K562 (cell line): Measurements from ENCODE around the gene MEGF11. TPM values are rescaled to one million over a fixed set of nuclear protein-coding genes. Genes with fewer than 3 reads are reported as not detected.

Experiments used
- ATAC-seq: fragments of 200-7000 bp; cut with Tn5 transposase; 3 replicates; pipeline ENCODE4 v1.9.1; 2020; ENCODE audit warnings: moderate library complexity
- BruUV-seq: library from RNA; stranded (reverse); fragments of 400-500 nt; replicated peaks from 2 replicates; lab custom pipeline; 2021; lab: Mats Ljungman, UMichigan
- CTCF ChIA-PET: fragments of 300-600 bp; formaldehyde crosslinking; extraction: SDS; loops from one replicate; lab custom pipeline; 2021; ENCODE audit warnings: low intra/inter-chr PET ratio; lab: Yijun Ruan, JAX
- POLR2A ChIA-PET: fragments of 300-600, 350-650 bp; sonication (Branson Sonifier 250); formaldehyde crosslinking; extraction: SDS; loops from one replicate; lab custom pipeline; 2021; ENCODE audit warnings: antibody characterized with exemption, inconsistent platforms; lab: Yijun Ruan, JAX
- DNase-seq, 4 experiments: peaks; one replicate each; pipeline versions ENCODE4 v3.0.0 to v3.0.0-alpha.2; 2011 to 2018; ENCODE audit warnings: low spot score in 3 of 4, mixed read lengths in 3 of 4; ENCODE audit errors: extremely low read depth in 1 of 4
- FAIRE-seq: peaks from 2 replicates; lab custom pipeline; 2011; peaks lifted over from hg19 to GRCh38; lab: Jason Lieb, UNC
- H2AFZ ChIP-seq: 2 replicates; pipeline ENCODE4 v1.6.0; 2011; ENCODE audit warnings: low read depth, low read length, control low read depth, inconsistent platforms
- H3K27ac ChIP-seq: fragments of 200-600 bp; 3 replicates; pipeline ENCODE4 v1.8.0; 2011; ENCODE audit warnings: low read depth, mild to moderate bottlenecking, control low read depth, inconsistent platforms, low read length, moderate library complexity, mixed read lengths; ENCODE audit errors: extremely low read depth
- H3K27me3 ChIP-seq, 2 experiments: fragments of 300-600 bp in 1 of 2; 2 replicates in 1 of 2; 3 replicates in 1 of 2; pipeline versions ENCODE4 v1.6.0 to v1.8.0; 2011; ENCODE audit warnings: inconsistent platforms in 2 of 2, low read length in 2 of 2, mild to moderate bottlenecking in 1 of 2, mixed read lengths in 1 of 2, moderate library complexity in 1 of 2; ENCODE audit not compliant: control insufficient read depth in 2 of 2, insufficient read depth in 2 of 2
- H3K36me3 ChIP-seq: fragments of 300-600 bp; 3 replicates; pipeline ENCODE4 v1.8.0; 2011; ENCODE audit warnings: mild to moderate bottlenecking, low read length, inconsistent platforms; ENCODE audit not compliant: control insufficient read depth, insufficient read depth
- H3K4me1 ChIP-seq, 2 experiments: fragments of 200-600 bp in 1 of 2; replicated peaks in 1 of 2; 2 replicates in 1 of 2; 3 replicates in 1 of 2; pipeline versions ENCODE4 v1.5.1 to v1.8.0; 2011; ENCODE audit warnings: inconsistent platforms in 2 of 2, low read length in 2 of 2, mild to moderate bottlenecking in 1 of 2, mixed read lengths in 1 of 2, moderate library complexity in 1 of 2; ENCODE audit not compliant: control insufficient read depth in 2 of 2, insufficient read depth in 2 of 2
- H3K4me2 ChIP-seq: 2 replicates; pipeline ENCODE4 v1.6.1; 2011; ENCODE audit warnings: low read length, control low read depth, inconsistent platforms, mixed read lengths; ENCODE audit not compliant: insufficient read depth
- H3K4me3 ChIP-seq: fragments of 200-600 bp; sonication (generic), shearing (Covaris generic); 2 replicates; pipeline ENCODE4 v1.5.1; 2016; ENCODE audit warnings: control low read depth, inconsistent platforms
- H3K79me2 ChIP-seq: fragments of 200-600 bp; 3 replicates; pipeline ENCODE4 v1.8.0; 2011; ENCODE audit warnings: low read length, inconsistent platforms; ENCODE audit not compliant: control insufficient read depth, insufficient read depth
- H3K9ac ChIP-seq, 2 experiments: 2 replicates each; pipeline versions ENCODE4 v1.6.0 to v1.6.1; 2011; ENCODE audit warnings: low read depth in 2 of 2, low read length in 2 of 2, control low read depth in 1 of 2, inconsistent platforms in 1 of 2, mild to moderate bottlenecking in 1 of 2, mixed read lengths in 1 of 2; ENCODE audit not compliant: insufficient read depth in 1 of 2
- H3K9me1 ChIP-seq: one replicate; pipeline ENCODE4 v1.6.0; 2011; ENCODE audit warnings: inconsistent platforms, mild to moderate bottlenecking, low read length, moderate library complexity; ENCODE audit not compliant: control insufficient read depth, insufficient read depth
- H3K9me3 ChIP-seq: replicated peaks from 2 replicates; pipeline ENCODE4 v1.5.1; 2011; ENCODE audit warnings: low read depth, low read length, inconsistent platforms; ENCODE audit not compliant: control insufficient read depth, insufficient read depth
- H4K20me1 ChIP-seq: replicated peaks from 2 replicates; pipeline ENCODE4 v1.6.1; 2011; ENCODE audit warnings: low read length, inconsistent platforms, mixed read lengths; ENCODE audit not compliant: control insufficient read depth, insufficient read depth
- BCOR ChIP-seq: fragments of 450-650 bp; IDR thresholded peaks from 2 replicates; pipeline ENCODE4 v1.6.1; 2016
- HSF4 ChIP-seq: fragments of 250-450 bp; sonication (Bioruptor Pico); IDR thresholded peaks from 2 replicates; pipeline ENCODE4 v2.1.2; 2022; ENCODE audit warnings: mild to moderate bottlenecking, moderate library complexity, borderline replicate concordance
- KDM1A ChIP-seq, 2 experiments: fragments of 450-650 bp; IDR thresholded peaks; 2 replicates each; pipeline ENCODE4 v1.6.1; 2016; ENCODE audit warnings: mild to moderate bottlenecking in 2 of 2
- PATZ1 ChIP-seq: fragments of 250-450 bp; sonication (Bioruptor Pico); IDR thresholded peaks from 2 replicates; pipeline ENCODE4 v1.5.0; 2020; ENCODE audit warnings: mild to moderate bottlenecking, borderline replicate concordance
- RBM25 ChIP-seq: fragments of 200-400 bp; formaldehyde crosslinking; IDR thresholded peaks from 2 replicates; pipeline ENCODE4 v1.6.1; 2018; ENCODE audit warnings: low read length, low read depth, moderate library complexity; ENCODE audit not compliant: severe bottlenecking
- USF1 ChIP-seq: sonication (generic); formaldehyde crosslinking; IDR thresholded peaks from 2 replicates; pipeline ENCODE4 v1.9.0; 2022; ENCODE audit warnings: mild to moderate bottlenecking, missing genetic modification reagents
- ZFP36 ChIP-seq: fragments of 150-350 bp; IDR thresholded peaks from 2 replicates; pipeline ENCODE4 v1.6.1; 2018; ENCODE audit warnings: low read length, low read depth; ENCODE audit not compliant: partially characterized antibody
- WGBS: fragments of 100-300 bp; shearing (Covaris generic); methylation state at CpG from one replicate; pipeline ENCODE4 v1.1.6; 2016; ENCODE audit warnings: low coverage, mixed read lengths; ENCODE audit not compliant: insufficient coverage; ENCODE audit errors: missing lambda C conversion rate; 5-methylcytosine and 5-hydroxymethylcytosine counted together
- in situ Hi-C: fragments of 300-500 bp; cut with MboI; formaldehyde crosslinking; loops from 4 replicates; pipeline ENCODE4 v1.15.0; 2018; ENCODE audit warnings: inconsistent platforms, mixed read lengths
- intact Hi-C: fragments of 100-400 bp; cut with micrococcal nuclease; formaldehyde crosslinking; loops from 2 replicates; pipeline ENCODE4 v1.14.2; 2022
- polyA plus RNA-seq, 8 experiments: library from polyadenylated mRNA; depleted of rRNA in 4 of 8; stranded (reverse) in 5 of 8; unstranded in 3 of 8; fragments of >200 nt; fragmentation: Nextera tagmentation in 2 of 8; fragmentation: Illumina TruSeq in 1 of 8; extraction: Ambion mirVana in 2 of 8; extraction: Trizol in 1 of 8; gene quantifications; 2 replicates each; pipeline versions ENCODE4 v1.2.1 to v1.2.3, GENCODE V29; 2011 to 2014; ENCODE audit warnings: inconsistent platforms in 1 of 8, missing spikeins in 1 of 8
- total RNA-seq, 7 experiments: library from RNA; depleted of rRNA in 6 of 7; stranded (reverse); fragments of >200 nt in 6 of 7; fragmentation: Illumina TruSeq in 2 of 7; extraction: Trizol in 2 of 7; gene quantifications; 2 replicates each; pipeline versions ENCODE4 v1.2.1 to v1.2.3, GENCODE V29; 2011 to 2021; ENCODE audit warnings: low replicate concordance in 1 of 7

Gene MEGF11
- total and polyA plus RNA-seq, 9 of the 15 experiments (the other 6 are each of a cell fraction or from before 2014, with no cell fraction given): 0.06 to 0.23 (median 0.20) TPM; not detected in 6

- TF ChIP-seq PATZ1 (CRISPR knock-in tag): no peak
- no peak for TF ChIP-seq USF1
Measured at GRCh38 chr15:66105286-66106265, 148.0 kb downstream of the MEGF11 start (continued).

GRCh38 chr15:66103293-66103590, 150.3 kb downstream of the MEGF11 start:
- Histone ChIP-seq H3K4me2 (no peak overlapping the region), H3K9ac (no peak overlapping the region), H3K27ac (no peak overlapping the region), H3K79me2 (no peaks in the 10 kb centered on the region), H3K4me1 (no peaks in the 10 kb centered on the region), H2AFZ (no peak overlapping the region), H3K4me3 (no peak overlapping the region), H3K27me3 (peaks cover 30 to 69% of the 10 kb centered on the region in 2 experiments; a peak in 4 of 5 replicates), H3K36me3 (no peaks in the 10 kb centered on the region), H4K20me1 (peaks cover 9% of the 10 kb centered on the region; the same call in 1 of the 2 replicates), H3K9me3 (no peaks in the 10 kb centered on the region), H3K9me1 (no peaks in the 10 kb centered on the region)
- ChIA-PET POLR2A (no interaction called here), CTCF (no interaction called here)
- intact Hi-C loops (no loop called here), in situ Hi-C loops (no loop called here)
- FAIRE-seq: no peak
- no peak for ATAC-seq
- 3% methylated on average over 3 of the region's 3 CpGs for whole genome bisulfite sequencing
- no peak for DNase-seq
- BruUV-seq: no TSS peak
- TF ChIP-seq HSF4 (no peak), BCOR (0 out of 2 replicates have a peak, but pooled peaks have one; percentile 35), ZFP36 (peak; percentile 52), KDM1A (IDR thresholded peaks at IDR 0.05) (0 out of 4 replicates have a peak, but pooled peaks of 1 of the 2 experiments have one; percentile 13), RBM25 (peak; percentile 80)
